Liver (tissue), 3 donors: ENCODE data around the gene SLC6A14.

Source experiments
- EGR1 ChIP-seq, 2 donors: IDR thresholded peaks; 2 replicates each; pipeline ENCODE4 v1.6.1; 2016 to 2018; ENCODE audit warnings: antibody characterized with exemption in 2 of 2, low read depth in 2 of 2
- FOXA1 ChIP-seq: IDR thresholded peaks from 2 replicates; pipeline ENCODE4 v1.6.1; 2016; ENCODE audit warnings: antibody characterized with exemption
- GABPA ChIP-seq, 2 donors: IDR thresholded peaks in 1 of 2; conservative IDR thresholded peaks in 1 of 2; 2 replicates each; pipeline ENCODE4 v1.6.1; 2016; ENCODE audit warnings: antibody characterized with exemption in 2 of 2, mild to moderate bottlenecking in 1 of 2, moderate library complexity in 1 of 2
- JUND ChIP-seq, 2 donors: IDR thresholded peaks; 2 replicates each; pipeline ENCODE4 v1.6.1; 2016; ENCODE audit warnings: antibody characterized with exemption in 2 of 2
- TAF1 ChIP-seq: conservative IDR thresholded peaks from 2 replicates; pipeline ENCODE4 v1.6.1; 2016; ENCODE audit warnings: antibody characterized with exemption, mild to moderate bottlenecking
- TF ChIP-seq, protein P1 (sequence below): fragments of 150-350 bp; IDR thresholded peaks from 2 replicates; pipeline ENCODE4 v1.5.1; 2017; ENCODE audit warnings: improper control_type of control experiment, low read depth, low read length; ENCODE audit not compliant: missing input control
- TF ChIP-seq, protein P2 (sequence below): IDR thresholded peaks from 2 replicates; pipeline ENCODE4 v1.6.1; 2016; ENCODE audit warnings: antibody characterized with exemption
- TF ChIP-seq, protein P3 (sequence below): IDR thresholded peaks from 2 replicates; pipeline ENCODE4 v1.6.1; 2016; ENCODE audit warnings: antibody characterized with exemption
- TF ChIP-seq, protein P4 (sequence below): IDR thresholded peaks from 2 replicates; pipeline ENCODE4 v1.6.1; 2016; ENCODE audit warnings: antibody characterized with exemption, mild to moderate bottlenecking
- donor health status: healthy.
- donor health status: healthy.

DNA sequence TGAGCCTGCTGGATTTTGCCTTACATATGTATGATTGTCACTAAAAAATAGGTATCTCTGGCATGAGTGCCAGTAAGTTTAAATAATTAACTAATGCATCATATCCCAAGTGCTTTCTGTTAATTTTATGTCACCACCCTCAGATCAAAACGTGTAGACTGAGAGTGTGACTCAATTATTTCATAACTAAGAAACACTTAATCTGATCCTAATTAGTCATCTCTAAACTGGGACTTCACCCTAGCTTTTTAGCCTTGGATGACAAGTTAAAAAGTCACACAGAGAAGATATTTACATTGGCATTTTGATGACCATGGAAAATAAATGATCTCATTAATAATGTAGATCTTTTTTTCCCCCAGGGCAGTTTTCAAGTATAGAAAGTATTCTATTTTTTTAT lies 23.1 kb upstream of the SLC6A14 start:
- TF ChIP-seq, protein P1, sequence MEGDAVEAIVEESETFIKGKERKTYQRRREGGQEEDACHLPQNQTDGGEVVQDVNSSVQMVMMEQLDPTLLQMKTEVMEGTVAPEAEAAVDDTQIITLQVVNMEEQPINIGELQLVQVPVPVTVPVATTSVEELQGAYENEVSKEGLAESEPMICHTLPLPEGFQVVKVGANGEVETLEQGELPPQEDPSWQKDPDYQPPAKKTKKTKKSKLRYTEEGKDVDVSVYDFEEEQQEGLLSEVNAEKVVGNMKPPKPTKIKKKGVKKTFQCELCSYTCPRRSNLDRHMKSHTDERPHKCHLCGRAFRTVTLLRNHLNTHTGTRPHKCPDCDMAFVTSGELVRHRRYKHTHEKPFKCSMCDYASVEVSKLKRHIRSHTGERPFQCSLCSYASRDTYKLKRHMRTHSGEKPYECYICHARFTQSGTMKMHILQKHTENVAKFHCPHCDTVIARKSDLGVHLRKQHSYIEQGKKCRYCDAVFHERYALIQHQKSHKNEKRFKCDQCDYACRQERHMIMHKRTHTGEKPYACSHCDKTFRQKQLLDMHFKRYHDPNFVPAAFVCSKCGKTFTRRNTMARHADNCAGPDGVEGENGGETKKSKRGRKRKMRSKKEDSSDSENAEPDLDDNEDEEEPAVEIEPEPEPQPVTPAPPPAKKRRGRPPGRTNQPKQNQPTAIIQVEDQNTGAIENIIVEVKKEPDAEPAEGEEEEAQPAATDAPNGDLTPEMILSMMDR: no peak
- no peak for TF ChIP-seq EGR1 (IDR thresholded peaks at IDR 0.05; ENCODE audit: low read depth in 2 of 2)
- TF ChIP-seq TAF1: no peak
- TF ChIP-seq, protein P2, sequence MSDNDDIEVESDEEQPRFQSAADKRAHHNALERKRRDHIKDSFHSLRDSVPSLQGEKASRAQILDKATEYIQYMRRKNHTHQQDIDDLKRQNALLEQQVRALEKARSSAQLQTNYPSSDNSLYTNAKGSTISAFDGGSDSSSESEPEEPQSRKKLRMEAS: no peak
- TF ChIP-seq, protein P3, sequence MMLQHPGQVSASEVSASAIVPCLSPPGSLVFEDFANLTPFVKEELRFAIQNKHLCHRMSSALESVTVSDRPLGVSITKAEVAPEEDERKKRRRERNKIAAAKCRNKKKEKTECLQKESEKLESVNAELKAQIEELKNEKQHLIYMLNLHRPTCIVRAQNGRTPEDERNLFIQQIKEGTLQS: no peak
- TF ChIP-seq JUND (IDR thresholded peaks at IDR 0.05): no peak
- no peak for TF ChIP-seq GABPA (IDR thresholded peaks at IDR 0.05 in 1 of 2, conservative IDR thresholded peaks at IDR 0.05 in 1 of 2)
- TF ChIP-seq FOXA1: no peak
- TF ChIP-seq, protein P4, sequence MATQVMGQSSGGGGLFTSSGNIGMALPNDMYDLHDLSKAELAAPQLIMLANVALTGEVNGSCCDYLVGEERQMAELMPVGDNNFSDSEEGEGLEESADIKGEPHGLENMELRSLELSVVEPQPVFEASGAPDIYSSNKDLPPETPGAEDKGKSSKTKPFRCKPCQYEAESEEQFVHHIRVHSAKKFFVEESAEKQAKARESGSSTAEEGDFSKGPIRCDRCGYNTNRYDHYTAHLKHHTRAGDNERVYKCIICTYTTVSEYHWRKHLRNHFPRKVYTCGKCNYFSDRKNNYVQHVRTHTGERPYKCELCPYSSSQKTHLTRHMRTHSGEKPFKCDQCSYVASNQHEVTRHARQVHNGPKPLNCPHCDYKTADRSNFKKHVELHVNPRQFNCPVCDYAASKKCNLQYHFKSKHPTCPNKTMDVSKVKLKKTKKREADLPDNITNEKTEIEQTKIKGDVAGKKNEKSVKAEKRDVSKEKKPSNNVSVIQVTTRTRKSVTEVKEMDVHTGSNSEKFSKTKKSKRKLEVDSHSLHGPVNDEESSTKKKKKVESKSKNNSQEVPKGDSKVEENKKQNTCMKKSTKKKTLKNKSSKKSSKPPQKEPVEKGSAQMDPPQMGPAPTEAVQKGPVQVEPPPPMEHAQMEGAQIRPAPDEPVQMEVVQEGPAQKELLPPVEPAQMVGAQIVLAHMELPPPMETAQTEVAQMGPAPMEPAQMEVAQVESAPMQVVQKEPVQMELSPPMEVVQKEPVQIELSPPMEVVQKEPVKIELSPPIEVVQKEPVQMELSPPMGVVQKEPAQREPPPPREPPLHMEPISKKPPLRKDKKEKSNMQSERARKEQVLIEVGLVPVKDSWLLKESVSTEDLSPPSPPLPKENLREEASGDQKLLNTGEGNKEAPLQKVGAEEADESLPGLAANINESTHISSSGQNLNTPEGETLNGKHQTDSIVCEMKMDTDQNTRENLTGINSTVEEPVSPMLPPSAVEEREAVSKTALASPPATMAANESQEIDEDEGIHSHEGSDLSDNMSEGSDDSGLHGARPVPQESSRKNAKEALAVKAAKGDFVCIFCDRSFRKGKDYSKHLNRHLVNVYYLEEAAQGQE: no peak
